Spinal cord (tissue), 10 donors: ENCODE results near the gene TSPAN7. TPM values are rescaled to one million over a fixed set of nuclear protein-coding genes. Genes with fewer than 3 reads are reported as not detected.
A peak's percentile ranks its signal among the peaks of the same experiment; 100 is the strongest.

Source experiments
- DNase-seq, 6 donors: peaks; one replicate each; pipeline versions ENCODE4 v3.0.0 to v3.0.0-alpha.2; 2013 to 2015; ENCODE audit warnings: low spot score in 6 of 6, low read depth in 4 of 6
- H3K27ac ChIP-seq: one replicate; pipeline ENCODE4 v1.5.1; 2013; ENCODE audit warnings: low read depth, low read length, control low read depth
- H3K27me3 ChIP-seq: one replicate; pipeline ENCODE4 v1.6.1; 2013; ENCODE audit warnings: low read length; ENCODE audit not compliant: control insufficient read depth, insufficient read depth
- H3K36me3 ChIP-seq: one replicate; pipeline ENCODE4 v1.6.1; 2013; ENCODE audit warnings: low read length; ENCODE audit not compliant: control insufficient read depth, insufficient read depth
- H3K4me1 ChIP-seq: one replicate; pipeline ENCODE4 v1.6.1; 2013; ENCODE audit warnings: low read length; ENCODE audit not compliant: control insufficient read depth, insufficient read depth
- H3K4me3 ChIP-seq: one replicate; pipeline ENCODE4 v1.5.1; 2013; ENCODE audit warnings: low read depth, low read length, control low read depth
- H3K9me3 ChIP-seq: one replicate; pipeline ENCODE4 v1.6.1; 2013; ENCODE audit warnings: low read length; ENCODE audit not compliant: control insufficient read depth, insufficient read depth
- WGBS: methylation state at CpG from one replicate; pipeline ENCODE4 v1.1.5; 2013; ENCODE audit warnings: missing lambda C conversion rate; ENCODE audit not compliant: insufficient coverage; 5-methylcytosine and 5-hydroxymethylcytosine counted together
- polyA plus RNA-seq, 2 donors: library from polyadenylated mRNA; unstranded; fragments of 120-200 nt; gene quantifications; one replicate each; pipeline ENCODE4 v1.2.1, GENCODE V29; 2013; ENCODE audit not compliant: insufficient read length in 2 of 2
- total RNA-seq, 2 donors: library from RNA; depleted of rRNA in 1 of 2; stranded (reverse); fragments of 120-200 nt in 1 of 2; fragments of >200 nt in 1 of 2; gene quantifications; one replicate each; pipeline versions ENCODE4 v1.2.3 to v1.2.4, GENCODE V29; 2013 to 2014
- donor health status: healthy.

TSPAN7 gene
- total and polyA plus RNA-seq, 4 donors: 177 to 601 (median 366) TPM

GRCh38 chrX:38664285-38664684, 102.9 kb downstream of the TSPAN7 start:
- 7% methylated on average over 2 of the region's 5 CpGs for WGBS
- Histone ChIP-seq H3K9me3 (no peaks in the 10 kb centered on the region), H3K27ac (no peak overlapping the region), H3K27me3 (no peaks in the 10 kb centered on the region), H3K4me1 (no peaks in the 10 kb centered on the region), H3K36me3 (no peaks in the 10 kb centered on the region), H3K4me3 (no peak overlapping the region)
- DNase-seq: peak in 4 of 6 donors; percentile 7 to 79 (median 38)

- no peak overlapping the region for H3K4me3 ChIP-seq
- no peaks in the 10 kb centered on the region for H3K4me1 ChIP-seq
- peaks cover 5% of the 10 kb centered on the region for H3K27me3 ChIP-seq
- no peaks in the 10 kb centered on the region for H3K36me3 ChIP-seq
- H3K27ac ChIP-seq: no peak overlapping the region
- DNase-seq: no peak
- H3K9me3 ChIP-seq: no peaks in the 10 kb centered on the region
Observed at GRCh38 chrX:38666909-38667308, 105.6 kb downstream of the TSPAN7 start.

- Histone ChIP-seq H3K27ac (no peak overlapping the region), H3K4me1 (no peaks in the 10 kb centered on the region), H3K9me3 (no peaks in the 10 kb centered on the region), H3K4me3 (no peak overlapping the region), H3K27me3 (peaks cover 5% of the 10 kb centered on the region), H3K36me3 (no peaks in the 10 kb centered on the region)
- DNase-seq: no peak
- WGBS: no CpG with 5 or more reads among the region's 1 CpG
Observed at GRCh38 chrX:38668771-38669170, 107.4 kb downstream of the TSPAN7 start.

- no peak overlapping the region for H3K27ac ChIP-seq
- DNase-seq: no peak
- peaks cover 5% of the 10 kb centered on the region for H3K27me3 ChIP-seq
- H3K9me3 ChIP-seq: no peaks in the 10 kb centered on the region
- WGBS: 50% methylated on average over 1 of the region's 4 CpGs
- no peak overlapping the region for H3K4me3 ChIP-seq
- H3K36me3 ChIP-seq: no peaks in the 10 kb centered on the region
- no peaks in the 10 kb centered on the region for H3K4me1 ChIP-seq
Observed at GRCh38 chrX:38669428-38669827, 108.1 kb downstream of the TSPAN7 start.

- 64% methylated on average over 3 of the region's 3 CpGs for WGBS
- no peaks in the 10 kb centered on the region for H3K4me1 ChIP-seq
- no peak for DNase-seq
- H3K36me3 ChIP-seq: no peaks in the 10 kb centered on the region
- H3K27me3 ChIP-seq: peaks cover 5% of the 10 kb centered on the region
- H3K27ac ChIP-seq: no peak overlapping the region
- H3K9me3 ChIP-seq: no peaks in the 10 kb centered on the region
- H3K4me3 ChIP-seq: no peak overlapping the region
Observed at GRCh38 chrX:38672646-38673045, 111.3 kb downstream of the TSPAN7 start.

GRCh38 chrX:38675856-38676255, 114.5 kb downstream of the TSPAN7 start:
- Histone ChIP-seq H3K9me3 (no peaks in the 10 kb centered on the region), H3K36me3 (no peaks in the 10 kb centered on the region), H3K4me3 (no peak overlapping the region), H3K4me1 (no peaks in the 10 kb centered on the region), H3K27me3 (no peaks in the 10 kb centered on the region), H3K27ac (no peak overlapping the region)
- WGBS: no CpG with 5 or more reads among the region's 3 CpGs
- DNase-seq: no peak

GRCh38 chrX:38678183-38678582, 116.8 kb downstream of the TSPAN7 start:
- WGBS: 38% methylated on average over 1 of the region's 4 CpGs
- no peaks in the 10 kb centered on the region for H3K4me1 ChIP-seq
- no peak overlapping the region for H3K4me3 ChIP-seq
- H3K27me3 ChIP-seq: no peaks in the 10 kb centered on the region
- H3K9me3 ChIP-seq: no peaks in the 10 kb centered on the region
- no peak for DNase-seq
- no peaks in the 10 kb centered on the region for H3K36me3 ChIP-seq
- no peak overlapping the region for H3K27ac ChIP-seq

- Histone ChIP-seq H3K27ac (no peak overlapping the region), H3K4me1 (no peaks in the 10 kb centered on the region), H3K36me3 (no peaks in the 10 kb centered on the region), H3K4me3 (no peak overlapping the region), H3K27me3 (no peaks in the 10 kb centered on the region), H3K9me3 (no peaks in the 10 kb centered on the region)
- no CpG with 5 or more reads among the region's 2 CpGs for WGBS
- no peak for DNase-seq
Observed at GRCh38 chrX:38678821-38679220, 117.5 kb downstream of the TSPAN7 start.

GRCh38 chrX:38679695-38680094, 118.4 kb downstream of the TSPAN7 start:
- Histone ChIP-seq H3K36me3 (no peaks in the 10 kb centered on the region), H3K27me3 (no peaks in the 10 kb centered on the region), H3K4me3 (no peak overlapping the region), H3K27ac (no peak overlapping the region), H3K4me1 (no peaks in the 10 kb centered on the region), H3K9me3 (no peaks in the 10 kb centered on the region)
- WGBS: no CpG with 5 or more reads among the region's 2 CpGs
- no peak for DNase-seq

- no peaks in the 10 kb centered on the region for H3K9me3 ChIP-seq
- no peaks in the 10 kb centered on the region for H3K27me3 ChIP-seq
- DNase-seq: no peak
- H3K4me3 ChIP-seq: no peak overlapping the region
- H3K27ac ChIP-seq: no peak overlapping the region
- no peaks in the 10 kb centered on the region for H3K36me3 ChIP-seq
- no peaks in the 10 kb centered on the region for H3K4me1 ChIP-seq
- WGBS: no CpG with 5 or more reads among the region's 2 CpGs
Observed at GRCh38 chrX:38682095-38682494, 120.8 kb downstream of the TSPAN7 start.
